ENCODE data around the gene MLNR. TPM values are rescaled to one million over a fixed set of nuclear protein-coding genes. Genes with fewer than 3 reads are reported as not detected.

Gene MLNR
- total RNA-seq, 1 donor from 2014 or later: not detected

DNA sequence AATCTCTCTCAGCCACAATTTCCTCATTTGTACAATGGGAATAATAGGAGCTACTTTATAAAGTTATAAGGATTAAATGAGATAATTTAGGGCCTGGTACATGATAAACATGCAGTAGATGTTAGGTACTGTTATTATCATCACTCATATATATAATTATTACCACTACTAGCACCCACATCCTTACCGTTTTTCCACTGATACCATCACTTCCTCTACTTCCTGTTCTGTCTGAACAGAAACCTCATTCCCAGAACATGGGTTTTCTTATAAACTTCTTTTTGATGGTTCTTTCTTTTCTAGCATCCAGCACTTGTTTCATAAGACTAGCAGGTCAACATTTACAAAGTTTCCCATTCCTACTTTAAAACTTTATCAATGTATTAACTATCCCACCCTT is 33.9 kb downstream of the MLNR start:
- H3K4me3 ChIP-seq (ENCODE audit: low read depth, low read length): no peak overlapping the region
- TF ChIP-seq, protein P1, sequence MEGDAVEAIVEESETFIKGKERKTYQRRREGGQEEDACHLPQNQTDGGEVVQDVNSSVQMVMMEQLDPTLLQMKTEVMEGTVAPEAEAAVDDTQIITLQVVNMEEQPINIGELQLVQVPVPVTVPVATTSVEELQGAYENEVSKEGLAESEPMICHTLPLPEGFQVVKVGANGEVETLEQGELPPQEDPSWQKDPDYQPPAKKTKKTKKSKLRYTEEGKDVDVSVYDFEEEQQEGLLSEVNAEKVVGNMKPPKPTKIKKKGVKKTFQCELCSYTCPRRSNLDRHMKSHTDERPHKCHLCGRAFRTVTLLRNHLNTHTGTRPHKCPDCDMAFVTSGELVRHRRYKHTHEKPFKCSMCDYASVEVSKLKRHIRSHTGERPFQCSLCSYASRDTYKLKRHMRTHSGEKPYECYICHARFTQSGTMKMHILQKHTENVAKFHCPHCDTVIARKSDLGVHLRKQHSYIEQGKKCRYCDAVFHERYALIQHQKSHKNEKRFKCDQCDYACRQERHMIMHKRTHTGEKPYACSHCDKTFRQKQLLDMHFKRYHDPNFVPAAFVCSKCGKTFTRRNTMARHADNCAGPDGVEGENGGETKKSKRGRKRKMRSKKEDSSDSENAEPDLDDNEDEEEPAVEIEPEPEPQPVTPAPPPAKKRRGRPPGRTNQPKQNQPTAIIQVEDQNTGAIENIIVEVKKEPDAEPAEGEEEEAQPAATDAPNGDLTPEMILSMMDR (conservative IDR thresholded peaks at IDR 0.05; ENCODE audit: low read depth, low read length): no peak
- DNase-seq (ENCODE audit: low read depth): no peak

DNA sequence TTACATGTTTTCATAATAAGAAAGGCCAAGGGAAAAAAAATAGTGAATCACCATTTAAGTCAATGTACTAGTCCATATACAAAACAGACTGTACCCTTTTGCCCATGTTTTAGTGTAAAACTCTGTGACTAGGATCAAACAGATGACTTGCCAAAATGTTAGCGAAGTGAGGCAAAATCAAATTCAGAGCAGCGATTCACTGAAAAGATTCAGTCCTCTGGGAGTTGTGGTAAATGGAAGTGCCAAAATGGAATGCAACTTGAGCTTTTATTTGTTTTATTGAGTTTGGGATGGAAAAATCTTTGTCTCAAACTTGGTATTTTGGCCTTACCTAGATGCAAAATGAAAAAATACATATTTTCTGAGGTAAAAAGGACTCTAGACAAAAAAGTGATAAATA is 36.7 kb downstream of the MLNR start:
- DNase-seq (ENCODE audit: low read depth): no peak
- TF ChIP-seq, protein P1 (conservative IDR thresholded peaks at IDR 0.05; ENCODE audit: low read depth, low read length): no peak
- no peak overlapping the region for H3K4me3 ChIP-seq (ENCODE audit: low read depth, low read length)

DNA sequence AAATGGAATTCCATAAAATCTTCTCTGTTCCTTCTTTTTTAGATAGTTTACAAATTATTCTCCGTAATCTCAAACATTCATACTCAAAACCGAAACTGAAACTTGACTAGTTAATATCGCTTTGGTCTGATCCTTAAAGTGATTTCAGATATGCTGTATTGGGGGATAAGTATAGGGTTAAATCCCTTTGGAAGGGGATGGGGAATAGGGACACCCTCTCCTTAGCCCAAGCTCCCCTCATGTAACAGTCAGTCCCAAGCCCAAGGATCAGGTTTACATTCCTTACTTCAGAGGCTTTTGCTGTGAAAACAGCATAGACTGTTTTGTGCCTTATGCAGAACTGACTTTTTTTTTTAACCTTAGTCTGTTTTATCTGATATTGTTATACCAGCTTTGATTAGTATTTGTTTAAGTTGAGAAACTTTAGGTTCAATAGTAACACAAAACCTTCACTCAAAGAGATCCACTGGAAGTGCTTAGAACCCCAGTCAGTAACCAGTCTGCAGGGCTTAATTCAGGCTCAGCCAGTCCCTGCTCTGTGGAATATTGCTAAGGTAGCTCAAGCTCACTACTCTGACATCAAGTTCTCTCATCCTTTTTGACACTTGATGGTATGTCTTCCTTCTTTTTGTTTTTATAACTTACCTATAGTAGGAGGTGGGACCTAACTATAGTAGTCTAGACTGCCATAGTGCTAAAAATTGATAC is 38.1 kb downstream of the MLNR start:
- TF ChIP-seq, protein P1 (conservative IDR thresholded peaks at IDR 0.05; ENCODE audit: low read depth, low read length): no peak
- H3K4me3 ChIP-seq (ENCODE audit: low read depth, low read length): peak overlapping the region; percentile 19
- no peak for DNase-seq (ENCODE audit: low read depth)

DNA sequence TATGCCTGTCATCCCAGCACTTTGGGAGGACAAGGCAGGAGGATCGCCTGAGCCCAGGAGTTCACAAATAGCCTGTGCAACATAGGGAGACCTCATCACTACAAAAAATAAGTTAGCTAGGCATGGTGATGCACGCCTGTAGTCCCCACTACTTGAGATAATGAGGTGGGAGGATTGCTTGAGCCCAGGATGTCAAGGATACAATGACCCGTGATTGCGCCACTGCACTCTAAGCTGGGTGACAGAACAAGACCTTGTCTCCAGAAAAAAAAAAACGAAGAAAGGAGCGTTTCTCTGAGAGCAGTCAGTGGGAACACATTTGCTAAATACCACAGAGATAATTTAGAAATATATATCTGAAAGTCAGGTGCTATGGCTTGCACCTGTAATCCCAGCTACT is 39.4 kb downstream of the MLNR start:
- no peak overlapping the region for H3K4me3 ChIP-seq (ENCODE audit: low read depth, low read length)
- TF ChIP-seq, protein P1 (conservative IDR thresholded peaks at IDR 0.05; ENCODE audit: low read depth, low read length): no peak
- DNase-seq (ENCODE audit: low read depth): no peak

DNA sequence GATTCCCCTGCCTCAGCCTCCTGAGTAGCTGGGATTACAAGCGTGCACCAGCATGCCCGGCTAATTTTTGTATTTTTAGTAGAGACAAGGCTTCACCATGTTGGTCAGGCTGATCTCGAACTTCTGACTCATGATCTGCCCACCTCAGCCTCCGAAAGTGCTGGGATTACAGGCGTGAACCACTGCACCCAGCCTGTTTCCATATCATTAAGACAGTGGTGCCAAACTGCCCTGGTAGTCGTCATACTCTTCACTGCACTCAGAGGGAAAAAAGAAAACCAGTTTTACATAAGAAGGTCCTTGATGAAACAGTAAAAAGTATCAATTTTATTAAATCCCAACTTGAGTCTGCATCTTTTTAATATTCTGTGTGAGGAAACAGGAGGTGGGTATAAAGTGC is 42.5 kb downstream of the MLNR start:
- TF ChIP-seq, protein P1 (conservative IDR thresholded peaks at IDR 0.05; ENCODE audit: low read depth, low read length): no peak
- no peak overlapping the region for H3K4me3 ChIP-seq (ENCODE audit: low read depth, low read length)
- no peak for DNase-seq (ENCODE audit: low read depth)

DNA sequence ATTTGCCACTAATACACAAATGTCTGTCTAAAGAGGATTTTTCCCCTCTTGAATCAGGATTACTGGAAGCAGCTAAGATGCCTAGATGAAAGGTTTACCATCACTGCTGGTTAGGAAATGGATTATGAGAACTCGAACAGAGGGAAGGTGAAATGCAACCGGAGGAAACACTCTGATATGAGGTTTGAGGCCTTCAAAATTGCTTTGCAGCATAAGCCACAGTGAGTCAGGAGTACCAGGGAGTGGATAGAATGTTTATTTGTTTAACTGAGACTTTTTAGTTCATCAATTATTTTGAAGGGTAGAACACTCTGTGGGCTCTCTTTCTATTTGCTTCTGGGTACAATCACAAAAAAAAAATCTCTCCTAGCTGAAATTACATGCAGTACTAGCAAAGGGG is 45.7 kb downstream of the MLNR start:
- no peak for DNase-seq (ENCODE audit: low read depth)
- TF ChIP-seq, protein P1 (conservative IDR thresholded peaks at IDR 0.05; ENCODE audit: low read depth, low read length): no peak

DNA sequence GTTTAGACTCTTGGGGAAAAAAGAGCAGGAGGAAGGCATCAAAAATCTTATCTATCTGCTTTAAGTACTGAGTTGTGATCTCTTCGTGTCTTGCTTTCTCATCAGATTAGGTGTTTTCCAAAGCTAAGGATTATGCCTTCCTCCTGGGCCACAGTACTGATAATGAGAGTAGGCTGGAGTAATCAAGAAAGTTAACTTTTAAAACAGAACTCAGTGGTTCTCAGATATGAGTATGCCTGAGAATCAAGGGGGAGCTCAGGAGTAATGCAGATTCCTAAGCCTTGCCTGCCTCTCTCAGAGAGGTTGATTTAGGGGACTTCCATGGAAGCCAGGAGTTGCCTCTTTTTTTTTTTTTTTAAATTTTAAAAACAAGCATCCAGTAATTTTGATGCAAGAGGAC is 51.1 kb downstream of the MLNR start:
- no peak overlapping the region for H3K4me3 ChIP-seq (ENCODE audit: low read depth, low read length)
- TF ChIP-seq, protein P1 (conservative IDR thresholded peaks at IDR 0.05; ENCODE audit: low read depth, low read length): no peak
- DNase-seq (ENCODE audit: low read depth): no peak

More for the DNA sequence above, 45.7 kb downstream of the MLNR start:
- H3K4me3 ChIP-seq (ENCODE audit: low read depth, low read length): no peak overlapping the region

All from epithelial cell of proximal tubule (primary cell).